NCI-H1105 (cell line): Measurements from ENCODE around the gene BEAN1.
A peak's percentile ranks its signal among the peaks of the same experiment; 100 is the strongest.

Source experiments
- DNase-seq: peaks from one replicate; lab custom pipeline; 2025; lab: John Stamatoyannopoulos, UW

The BEAN1 gene

DNA sequence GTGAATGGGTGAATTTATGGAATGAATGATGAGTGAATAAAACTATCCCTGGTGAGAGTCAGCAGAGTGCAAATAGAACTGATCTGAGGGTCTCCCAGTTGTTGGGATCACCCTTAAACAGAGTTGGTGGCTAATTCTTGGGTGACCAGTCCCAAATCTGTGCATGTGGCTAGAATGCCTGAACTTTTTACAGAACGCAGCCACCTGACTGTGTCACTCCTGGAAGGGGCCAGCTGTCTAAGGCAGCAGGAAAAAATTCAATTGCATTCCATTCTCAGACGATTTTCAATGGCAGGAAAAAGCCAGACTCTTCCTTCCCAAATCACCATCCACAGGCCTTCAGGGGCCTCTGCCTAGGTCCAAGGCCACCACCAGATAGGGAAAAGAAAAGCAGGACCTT lies 43.5 kb downstream of the BEAN1 start:
- no peak for DNase-seq

DNA sequence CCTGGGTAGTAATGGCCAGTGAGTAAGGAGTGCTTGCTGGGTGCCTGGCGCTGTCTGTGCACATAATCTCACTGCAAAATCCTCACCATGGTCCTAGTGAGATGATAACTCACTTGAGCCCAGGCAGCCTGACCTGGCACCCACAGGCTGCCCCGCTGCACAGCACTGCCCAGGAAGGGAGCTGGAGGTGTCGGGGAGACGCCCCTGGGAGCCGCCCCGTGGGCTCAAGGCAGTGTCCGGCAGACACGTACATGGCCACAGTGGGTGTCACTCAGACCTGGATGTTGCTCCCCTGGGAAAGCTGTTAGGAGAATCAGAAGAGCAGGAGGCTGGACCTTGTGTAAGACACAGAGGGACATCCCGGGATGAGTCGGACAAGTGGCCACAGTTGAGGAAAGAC lies 44.2 kb downstream of the BEAN1 start:
- DNase-seq: no peak

- DNase-seq: no peak
Observed at GRCh38 chr16:66471716-66472393, 44.8 kb downstream of the BEAN1 start.

GRCh38 chr16:66473051-66473571 lies 46.0 kb downstream of the BEAN1 start:
- DNase-seq: no peak

GRCh38 chr16:66473654-66474519 lies 46.8 kb downstream of the BEAN1 start:
- DNase-seq: no peak

GRCh38 chr16:66474750-66475199 lies 47.7 kb downstream of the BEAN1 start:
- peak; percentile 18 for DNase-seq

DNA sequence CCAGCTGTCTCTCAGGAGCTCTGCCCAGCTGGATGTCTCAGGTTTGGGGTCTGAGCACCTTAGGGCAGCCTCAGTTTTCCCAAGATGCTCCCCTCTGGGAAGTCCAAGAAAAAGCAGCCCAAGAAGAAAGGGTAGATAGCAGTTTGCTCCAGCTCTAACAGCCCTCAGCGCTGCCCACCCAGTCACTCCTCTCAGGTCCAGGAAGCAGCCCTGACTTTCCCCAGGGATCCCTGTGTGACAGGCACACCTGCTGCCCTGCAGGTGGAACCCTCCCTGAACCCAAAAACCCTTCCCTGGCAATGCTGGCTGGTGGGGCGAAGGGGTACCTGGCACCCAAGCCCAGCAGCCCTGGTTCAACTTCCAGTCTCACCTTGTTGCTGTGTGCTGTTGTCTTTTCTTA lies 48.1 kb downstream of the BEAN1 start:
- no peak for DNase-seq

GRCh38 chr16:66476328-66477027 lies 49.4 kb downstream of the BEAN1 start:
- no peak for DNase-seq

- DNase-seq: no peak
Observed at GRCh38 chr16:66477028-66477515, 50.0 kb downstream of the BEAN1 start.

DNA sequence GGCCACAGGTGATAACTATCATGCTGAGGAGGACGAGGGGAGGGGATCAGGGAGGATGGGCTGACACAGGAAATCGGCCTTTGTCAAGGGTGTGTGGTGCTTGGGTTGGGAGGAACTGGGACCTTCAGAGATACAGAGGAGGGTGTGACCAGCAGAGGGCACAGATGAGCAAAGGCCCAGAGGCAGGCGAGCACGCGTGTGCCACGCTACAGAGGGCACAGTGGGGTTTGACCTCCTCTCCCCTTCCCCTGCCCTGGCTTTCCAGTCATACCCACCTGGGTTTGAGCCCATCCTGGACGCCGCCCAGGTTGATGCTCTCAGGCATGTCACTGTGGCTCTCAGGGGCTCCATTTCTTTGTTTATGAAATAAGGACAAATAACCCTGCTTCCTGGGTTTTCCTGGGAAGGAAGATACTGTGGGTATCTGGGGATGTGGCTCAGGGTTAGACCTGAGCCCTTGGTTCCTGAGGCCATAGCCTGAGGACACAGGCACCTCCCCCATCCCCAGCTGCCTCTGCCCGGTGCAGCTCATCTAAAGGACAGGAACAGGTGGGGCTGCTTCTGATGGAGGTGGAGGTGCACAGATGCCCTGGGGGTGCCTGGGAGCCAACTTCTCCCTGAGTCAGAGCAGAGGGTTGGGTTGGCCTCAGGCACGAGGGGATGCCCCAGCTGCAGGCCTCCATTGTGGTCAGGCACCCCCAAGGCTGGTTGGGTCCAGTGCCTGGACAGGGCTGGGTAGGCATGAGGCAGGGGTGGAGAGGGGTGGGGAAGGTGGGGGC lies 51.8 kb downstream of the BEAN1 start:
- no peak for DNase-seq

DNA sequence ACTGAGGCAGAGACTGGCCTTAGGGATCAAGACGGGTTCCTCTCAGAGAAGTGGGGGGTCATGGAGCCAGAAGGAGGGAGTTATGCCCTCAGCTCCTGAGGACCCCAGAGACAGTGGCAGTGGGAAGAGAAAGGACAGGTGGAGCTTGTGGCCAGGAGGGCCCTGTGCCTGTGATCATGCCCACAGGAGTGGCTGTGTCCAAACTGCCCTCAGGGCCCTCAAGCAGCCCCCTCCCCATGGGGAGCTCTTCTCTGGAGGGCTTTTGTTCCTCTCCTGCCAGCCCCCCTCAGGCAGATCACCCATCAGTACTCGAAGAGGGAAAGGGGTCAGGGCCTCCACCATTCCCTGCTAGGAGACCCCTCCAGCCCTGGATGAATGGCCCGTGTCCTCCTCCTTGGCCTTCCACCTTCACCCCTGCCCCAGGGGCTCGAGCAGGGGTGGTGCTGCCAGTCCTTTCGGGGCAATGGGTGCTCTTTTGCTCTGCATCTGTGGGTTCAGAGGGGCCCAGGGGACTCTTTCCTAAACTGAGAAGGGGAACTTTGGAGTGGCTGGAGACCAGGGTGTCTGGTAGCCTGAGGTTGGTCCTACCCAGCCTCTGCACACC lies 52.7 kb downstream of the BEAN1 start:
- no peak for DNase-seq

GRCh38 chr16:66480265-66481080 lies 53.4 kb downstream of the BEAN1 start:
- no peak for DNase-seq

DNA sequence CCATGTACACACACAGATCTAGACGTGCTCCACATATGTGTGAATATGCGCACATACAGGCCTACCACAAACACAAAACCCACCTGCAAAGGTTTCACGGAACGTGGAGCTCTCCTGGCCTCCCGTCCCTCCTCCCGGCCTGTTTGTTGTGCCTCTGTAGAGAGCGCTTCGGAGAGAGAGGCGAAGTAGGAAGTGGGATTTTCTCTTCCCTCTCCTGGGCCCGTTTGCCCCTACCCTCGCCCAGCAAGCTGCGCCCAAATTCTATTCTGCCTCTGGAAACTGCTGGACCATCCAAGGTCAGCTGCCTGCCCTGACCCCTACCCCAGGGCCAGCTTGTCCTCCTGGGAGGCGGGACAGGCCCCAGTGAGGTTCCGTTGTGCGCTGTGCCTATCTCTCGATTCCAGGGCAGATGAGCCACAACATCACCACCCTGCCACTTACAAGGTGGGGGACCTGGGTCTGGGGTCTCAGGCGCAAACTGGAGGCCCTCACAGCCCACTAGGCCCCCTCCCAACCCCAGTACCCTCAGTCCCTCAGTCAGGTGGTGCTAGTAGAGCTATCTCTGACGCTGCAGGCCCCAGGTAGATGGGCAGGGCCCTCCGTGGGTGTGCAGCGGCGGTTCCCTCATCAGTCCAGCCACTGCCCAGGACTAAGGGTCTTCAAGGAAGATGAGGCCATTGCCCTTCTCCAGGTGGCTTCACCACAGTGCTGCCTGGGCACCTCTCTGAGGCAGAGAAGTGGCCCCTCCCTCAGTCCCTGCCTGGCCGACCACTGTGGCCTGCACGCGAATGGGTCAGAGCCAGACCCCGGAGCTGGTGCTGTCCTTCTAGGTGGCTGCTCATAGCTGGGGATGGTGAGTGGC lies 54.2 kb downstream of the BEAN1 start:
- no peak for DNase-seq

- no peak for DNase-seq
Observed at GRCh38 chr16:66481943-66482390, 54.9 kb downstream of the BEAN1 start.

DNA sequence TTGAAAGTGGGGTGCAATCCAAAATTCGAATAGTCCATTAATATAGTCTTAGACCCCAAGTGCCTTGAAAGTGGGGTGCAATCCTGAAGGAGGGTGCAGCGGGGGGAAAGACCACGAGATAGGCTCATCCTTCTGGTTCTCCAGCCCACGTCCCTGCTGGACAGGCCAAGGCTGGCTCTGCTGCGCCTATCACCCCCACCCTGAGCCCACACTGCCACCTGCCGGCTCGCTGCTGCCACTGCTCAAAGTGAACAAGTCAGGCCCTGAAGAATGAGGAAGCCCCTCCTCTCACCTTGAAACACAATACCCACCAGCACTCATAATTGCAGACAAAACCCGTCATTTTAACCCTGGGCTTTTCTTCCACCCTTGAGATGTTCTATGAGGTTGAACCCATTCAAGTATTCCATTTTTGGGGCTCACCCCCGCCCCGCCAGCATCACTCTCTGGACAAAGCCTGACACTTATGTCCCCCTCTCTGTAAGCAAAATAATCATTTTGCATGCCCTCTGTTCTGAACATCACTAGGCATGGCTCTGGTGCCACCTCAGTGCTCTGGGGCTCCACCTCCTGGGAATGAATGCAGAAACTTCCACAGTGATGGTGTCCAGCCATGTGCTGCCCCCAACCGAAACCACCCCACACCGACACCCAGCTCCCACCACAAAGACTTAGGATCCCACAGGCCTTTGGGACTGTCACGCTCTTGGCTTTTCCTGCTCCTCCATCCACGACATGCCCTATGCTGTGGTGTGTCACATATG lies 56.8 kb downstream of the BEAN1 start:
- no peak for DNase-seq

DNA sequence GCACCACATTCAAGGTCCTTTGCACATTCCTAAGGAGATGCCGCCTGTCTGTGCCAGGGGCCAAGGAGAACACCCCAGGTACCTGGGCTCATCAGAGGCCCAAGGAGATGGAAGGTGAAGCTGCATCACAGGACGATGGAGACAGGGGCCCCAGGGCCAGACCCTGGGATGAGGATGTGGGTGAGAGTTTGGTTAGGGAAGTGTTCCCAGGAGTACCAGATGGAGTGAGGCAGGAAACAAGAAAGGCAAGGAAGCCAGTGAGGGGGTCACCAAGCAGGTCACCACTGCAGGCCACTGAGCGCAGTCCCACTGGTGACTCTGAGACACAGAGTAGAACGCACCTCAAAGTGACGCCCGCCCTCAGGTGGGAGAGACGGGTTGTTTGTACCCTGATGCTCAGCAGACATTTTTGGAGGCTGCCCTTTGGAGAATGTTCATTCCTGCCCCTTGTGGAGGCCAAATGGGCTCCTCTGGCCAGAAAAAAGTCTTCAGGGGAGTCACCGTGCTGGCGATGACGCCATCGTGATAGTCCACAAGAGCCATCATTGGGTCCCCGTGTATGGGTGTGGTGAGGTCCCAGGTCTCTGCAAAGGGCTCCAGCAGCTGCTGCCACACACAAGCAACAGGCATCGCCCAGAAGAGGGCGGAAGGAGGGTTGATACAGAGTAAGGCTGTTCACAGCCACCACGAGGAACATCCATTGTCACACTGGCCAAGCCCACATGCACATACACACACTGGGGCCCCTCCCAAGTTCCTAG lies 57.5 kb downstream of the BEAN1 start:
- no peak for DNase-seq

- DNase-seq: no peak
Observed at GRCh38 chr16:66485376-66485775, 58.3 kb downstream of the BEAN1 start.
